Keratinocyte (primary cell): ENCODE measurements around the gene TRIL.

Source experiments
- CTCF ChIP-seq, 3 experiments: IDR thresholded peaks in 1 of 3; conservative IDR thresholded peaks in 1 of 3; optimal IDR thresholded peaks in 1 of 3; 2 replicates in 2 of 3; 3 replicates in 1 of 3; pipeline versions ENCODE3 to v1.5.1; 2011; ENCODE audit warnings: low read length in 3 of 3, mild to moderate bottlenecking in 3 of 3, moderate library complexity in 2 of 3, control low read depth in 1 of 3, inconsistent platforms in 1 of 3; ENCODE audit not compliant: insufficient read depth in 2 of 3; ENCODE audit errors: extremely low read depth in 1 of 3
- EZH2 ChIP-seq: IDR thresholded peaks from one replicate; pipeline ENCODE4 v1.6.1; 2012; ENCODE audit warnings: inconsistent platforms, mild to moderate bottlenecking, low read length, moderate library complexity

GRCh38 chr7:28933846-28934320, 24.2 kb downstream of the TRIL start:
- TF ChIP-seq CTCF (optimal IDR thresholded peaks at IDR 0.05 in 1 of 3, IDR thresholded peaks at IDR 0.05 in 1 of 3, conservative IDR thresholded peaks at IDR 0.05 in 1 of 3; ENCODE audit: extremely low read depth in 1 of 3, insufficient read depth in 2 of 3, low read length in 3 of 3) (no peak), EZH2 (no peak)
